ENCODE results near the gene SLC24A1.
"Not testable (repeated sequence)": the region's sequence is repeated elsewhere in the genome, so short reads cannot be mapped to it uniquely, and the experiment has no call there.

Gene SLC24A1

GRCh38 chr15:65621638-65622037, at the start of gene SLC24A1:
TSS of gene SLC24A1 (plus strand) at chr15:65621938. CDS start at chr15:65624081, 2,143 bp downstream.
- no peak for DNase-seq

- no peak for DNase-seq
Measured at GRCh38 chr15:65571971-65572370, 49.8 kb upstream of the SLC24A1 start.

GRCh38 chr15:65576664-65577063, 45.1 kb upstream of the SLC24A1 start:
- no peak for DNase-seq

- no peak for DNase-seq
Measured at GRCh38 chr15:65577129-65577996, 44.4 kb upstream of the SLC24A1 start.

- DNase-seq = no peak
Measured at GRCh38 chr15:65578904-65579728, 42.6 kb upstream of the SLC24A1 start.

GRCh38 chr15:65579762-65580161, 42.0 kb upstream of the SLC24A1 start:
- no peak for DNase-seq

- no peak for DNase-seq
Measured at GRCh38 chr15:65580287-65580686, 41.5 kb upstream of the SLC24A1 start.

GRCh38 chr15:65583701-65584100, 38.0 kb upstream of the SLC24A1 start:
- peak; percentile 5 for DNase-seq

- DNase-seq = no peak
Measured at GRCh38 chr15:65584241-65584640, 37.5 kb upstream of the SLC24A1 start.

- DNase-seq = no peak
Measured at GRCh38 chr15:65587094-65587493, 34.6 kb upstream of the SLC24A1 start.

- no peak for DNase-seq
Measured at GRCh38 chr15:65595960-65596359, 25.8 kb upstream of the SLC24A1 start.

GRCh38 chr15:65598468-65598867, 23.3 kb upstream of the SLC24A1 start:
- no peak for DNase-seq

GRCh38 chr15:65599677-65600076, 22.1 kb upstream of the SLC24A1 start:
- DNase-seq = no peak

GRCh38 chr15:65603134-65603533, 18.6 kb upstream of the SLC24A1 start:
- no peak for DNase-seq

GRCh38 chr15:65603559-65603958, 18.2 kb upstream of the SLC24A1 start:
- DNase-seq = no peak

GRCh38 chr15:65610871-65611718, 10.6 kb upstream of the SLC24A1 start, which contains the start of gene INTS14:
TSS of gene INTS14 (minus strand) at chr15:65611131. CDS start at chr15:65607380, 3,751 bp downstream.
- peak; percentile 95 for DNase-seq

- no peak for DNase-seq
Measured at GRCh38 chr15:65611888-65612615, 9.7 kb upstream of the SLC24A1 start.

- DNase-seq = no peak
Measured at GRCh38 chr15:65612616-65612946, 9.2 kb upstream of the SLC24A1 start.

GRCh38 chr15:65612949-65613744, 8.6 kb upstream of the SLC24A1 start:
- DNase-seq = no peak

GRCh38 chr15:65615887-65616286, 5.9 kb upstream of the SLC24A1 start:
- not testable (repeated sequence) for DNase-seq

- no peak for DNase-seq
Measured at GRCh38 chr15:65618560-65619109, 3.1 kb upstream of the SLC24A1 start.

Measured in GDM1 (cell line).